Measurements from ENCODE around the gene C1orf94.
"Not testable (repeated sequence)": the region's sequence is repeated elsewhere in the genome, so short reads cannot be mapped to it uniquely, and the experiment has no call there.

The C1orf94 gene

GRCh38 chr1:34163792-34164731, 12.6 kb upstream of the C1orf94 start:
- no peak for DNase-seq (ENCODE audit: low read depth in 1 of 2, low spot score in 1 of 2)

- DNase-seq (ENCODE audit: low read depth in 1 of 2, low spot score in 1 of 2): no peak
These were observed 11.8 kb upstream of the C1orf94 start, which contains the start of gene CSMD2 for GRCh38 chr1:34164771-34165391. Gene CSMD2, minus strand, starts transcription at chr1:34165230. Its CDS starts 133 bp downstream, at chr1:34165097.

- no peak for DNase-seq (ENCODE audit: low read depth in 1 of 2, low spot score in 1 of 2)
These were observed 11.2 kb upstream of the C1orf94 start for GRCh38 chr1:34165422-34165921.

GRCh38 chr1:34166191-34166624, 10.5 kb upstream of the C1orf94 start:
- DNase-seq (ENCODE audit: low read depth in 1 of 2, low spot score in 1 of 2): no peak

- DNase-seq (ENCODE audit: low read depth in 1 of 2, low spot score in 1 of 2): no peak
These were observed 9.9 kb upstream of the C1orf94 start for GRCh38 chr1:34166625-34167361.

GRCh38 chr1:34167389-34167788, 9.3 kb upstream of the C1orf94 start:
- DNase-seq (ENCODE audit: low read depth in 1 of 2, low spot score in 1 of 2): no peak

GRCh38 chr1:34175744-34176143, 963 bp upstream of the C1orf94 start:
- no peak for DNase-seq (ENCODE audit: low read depth in 1 of 2, low spot score in 1 of 2)

- no peak for DNase-seq (ENCODE audit: low read depth in 1 of 2, low spot score in 1 of 2)
These were observed 1.4 kb downstream of the C1orf94 start for GRCh38 chr1:34178072-34178471.

GRCh38 chr1:34183381-34183780, 6.7 kb downstream of the C1orf94 start:
- DNase-seq (ENCODE audit: low read depth in 1 of 2, low spot score in 1 of 2): not testable (repeated sequence)

- no peak for DNase-seq (ENCODE audit: low read depth in 1 of 2, low spot score in 1 of 2)
These were observed 10.2 kb downstream of the C1orf94 start for GRCh38 chr1:34186741-34187494.

GRCh38 chr1:34188418-34188817, 11.7 kb downstream of the C1orf94 start:
- no peak for DNase-seq (ENCODE audit: low read depth in 1 of 2, low spot score in 1 of 2)

GRCh38 chr1:34188985-34189384, 12.3 kb downstream of the C1orf94 start:
- DNase-seq (ENCODE audit: low read depth in 1 of 2, low spot score in 1 of 2): no peak

GRCh38 chr1:34190692-34191091, 14.0 kb downstream of the C1orf94 start:
- no peak for DNase-seq (ENCODE audit: low read depth in 1 of 2, low spot score in 1 of 2)

- DNase-seq (ENCODE audit: low read depth in 1 of 2, low spot score in 1 of 2): no peak
These were observed 15.9 kb downstream of the C1orf94 start for GRCh38 chr1:34192621-34193020.

GRCh38 chr1:34199927-34200326, 23.2 kb downstream of the C1orf94 start:
- no peak for DNase-seq (ENCODE audit: low read depth in 1 of 2, low spot score in 1 of 2)

- DNase-seq (ENCODE audit: low read depth in 1 of 2, low spot score in 1 of 2): no peak
These were observed 36.0 kb downstream of the C1orf94 start for GRCh38 chr1:34212673-34213072.

GRCh38 chr1:34213956-34214355, 37.2 kb downstream of the C1orf94 start:
- DNase-seq (ENCODE audit: low read depth in 1 of 2, low spot score in 1 of 2): no peak

GRCh38 chr1:34231441-34231840, 54.7 kb downstream of the C1orf94 start:
- DNase-seq (ENCODE audit: low read depth in 1 of 2, low spot score in 1 of 2): no peak

- DNase-seq (ENCODE audit: low read depth in 1 of 2, low spot score in 1 of 2): no peak
These were observed 58.9 kb downstream of the C1orf94 start for GRCh38 chr1:34235594-34235993.

GRCh38 chr1:34236089-34236488, 59.4 kb downstream of the C1orf94 start:
- DNase-seq (ENCODE audit: low read depth in 1 of 2, low spot score in 1 of 2): no peak

All from activated T-helper 1 cell treated with anti-CD3 and anti-CD28 coated beads, Interleukin-2, amount 50 U/mL, for 16 hours (primary cell).